Left lung (tissue), 10 donors: ENCODE measurements around the gene OR10A5. TPM values are rescaled to one million over a fixed set of nuclear protein-coding genes. Genes with fewer than 3 reads are reported as not detected.

Source experiments
- ATAC-seq: fragments of 200-7000 bp; cut with Tn5 transposase; one replicate; pipeline ENCODE4 v1.9.1; 2020; ENCODE audit warnings: moderate library complexity
- DNase-seq, 4 donors: peaks; one replicate each; pipeline ENCODE4 v3.0.0-alpha.2; 2013 to 2020
- H3K27ac ChIP-seq, 2 donors: fragments of 200-600 bp; sonication (generic) in 1 of 2; one replicate each; pipeline versions ENCODE4 v1.5.0 to v1.8.0; 2020 to 2021
- H3K27me3 ChIP-seq, 2 donors: fragments of 200-600 bp; sonication (generic) in 1 of 2; one replicate each; pipeline versions ENCODE4 v1.5.0 to v1.8.0; 2020 to 2021
- H3K36me3 ChIP-seq, 2 donors: fragments of 200-600 bp; sonication (generic) in 1 of 2; one replicate each; pipeline versions ENCODE4 v1.5.0 to v1.8.0; 2020 to 2021
- H3K4me1 ChIP-seq, 2 donors: fragments of 200-600 bp; one replicate each; pipeline ENCODE4 v1.8.0; 2021
- H3K4me3 ChIP-seq, 2 donors: fragments of 200-600 bp; sonication (generic) in 1 of 2; one replicate each; pipeline versions ENCODE4 v1.5.0 to v1.8.0; 2020 to 2021; ENCODE audit warnings: mild to moderate bottlenecking in 1 of 2
- H3K9me3 ChIP-seq, 2 donors: fragments of 200-600 bp; sonication (generic) in 1 of 2; one replicate each; pipeline versions ENCODE4 v1.5.0 to v1.8.0; 2020 to 2021
- intact Hi-C, 2 donors: fragments of 100-400 bp; cut with DNase I; formaldehyde crosslinking; loops; one replicate each; pipeline versions ENCODE4 v1.11.2 to v1.14.2; 2022
- polyA plus RNA-seq, 6 donors: library from polyadenylated mRNA; unstranded; fragments of 120-200 nt; gene quantifications; one replicate each; pipeline ENCODE4 v1.2.1, GENCODE V29; 2013; ENCODE audit not compliant: insufficient read length in 6 of 6
- total RNA-seq, 2 donors: library from RNA; stranded (reverse); fragmentation: NEBNext Ultra II Directional; extraction: Animal tissue kit (Norgen Biotek cat#: 25700); gene quantifications; one replicate each; pipeline ENCODE4 v1.2.1, GENCODE V29; 2021
- TF ChIP-seq, protein P1 (sequence below), 2 donors: fragments of 200-600 bp; sonication (generic) in 1 of 2; IDR thresholded peaks; one replicate each; pipeline versions ENCODE4 v1.5.0 to v1.8.0; 2021; ENCODE audit warnings: antibody characterized with exemption in 2 of 2
- donor health status: DM: no; HTN: yes; CAD: no.
- donor health status: DM: no; HTN: no; CAD: no.

Gene OR10A5
- total and polyA plus RNA-seq, 8 donors = not detected

GRCh38 chr11:6817694-6818093, 27.8 kb upstream of the OR10A5 start:
- Histone ChIP-seq H3K27me3 (no peaks in the 10 kb centered on the region), H3K4me3 (no peak overlapping the region), H3K36me3 (no peaks in the 10 kb centered on the region), H3K27ac (no peak overlapping the region), H3K4me1 (no peaks in the 10 kb centered on the region), H3K9me3 (peaks cover 0 to 4% of the 10 kb centered on the region in 2 donors)
- DNase-seq (no peak), ATAC-seq (no peak)
- TF ChIP-seq, protein P1, sequence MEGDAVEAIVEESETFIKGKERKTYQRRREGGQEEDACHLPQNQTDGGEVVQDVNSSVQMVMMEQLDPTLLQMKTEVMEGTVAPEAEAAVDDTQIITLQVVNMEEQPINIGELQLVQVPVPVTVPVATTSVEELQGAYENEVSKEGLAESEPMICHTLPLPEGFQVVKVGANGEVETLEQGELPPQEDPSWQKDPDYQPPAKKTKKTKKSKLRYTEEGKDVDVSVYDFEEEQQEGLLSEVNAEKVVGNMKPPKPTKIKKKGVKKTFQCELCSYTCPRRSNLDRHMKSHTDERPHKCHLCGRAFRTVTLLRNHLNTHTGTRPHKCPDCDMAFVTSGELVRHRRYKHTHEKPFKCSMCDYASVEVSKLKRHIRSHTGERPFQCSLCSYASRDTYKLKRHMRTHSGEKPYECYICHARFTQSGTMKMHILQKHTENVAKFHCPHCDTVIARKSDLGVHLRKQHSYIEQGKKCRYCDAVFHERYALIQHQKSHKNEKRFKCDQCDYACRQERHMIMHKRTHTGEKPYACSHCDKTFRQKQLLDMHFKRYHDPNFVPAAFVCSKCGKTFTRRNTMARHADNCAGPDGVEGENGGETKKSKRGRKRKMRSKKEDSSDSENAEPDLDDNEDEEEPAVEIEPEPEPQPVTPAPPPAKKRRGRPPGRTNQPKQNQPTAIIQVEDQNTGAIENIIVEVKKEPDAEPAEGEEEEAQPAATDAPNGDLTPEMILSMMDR (IDR thresholded peaks at IDR 0.05) = no peak
- intact Hi-C loops = no loop called here

DNA sequence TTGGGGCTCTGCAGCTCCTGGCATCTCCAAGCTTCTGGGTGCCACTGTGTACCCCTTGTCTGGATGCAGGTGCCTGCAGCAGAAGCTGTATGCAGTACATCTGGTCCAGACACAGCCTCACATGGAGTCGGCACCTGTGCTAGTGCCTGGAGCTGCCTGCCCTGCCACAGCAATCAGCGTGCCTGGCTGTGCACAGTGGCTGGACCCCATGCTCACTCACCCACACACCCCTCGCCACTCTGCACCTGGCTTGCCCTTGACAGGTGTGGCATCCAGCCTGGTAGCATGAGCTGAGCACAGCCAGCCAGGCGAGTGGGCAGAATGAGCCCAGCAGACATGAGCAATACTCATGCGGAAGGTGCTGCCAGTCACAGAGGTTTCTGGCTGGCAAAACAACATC, 26.5 kb upstream of the OR10A5 start:
- Histone ChIP-seq H3K36me3 (no peaks in the 10 kb centered on the region), H3K9me3 (peaks cover 0 to 4% of the 10 kb centered on the region in 2 donors), H3K4me3 (no peak overlapping the region), H3K4me1 (no peaks in the 10 kb centered on the region), H3K27me3 (no peaks in the 10 kb centered on the region), H3K27ac (no peak overlapping the region)
- intact Hi-C loops = no loop called here
- TF ChIP-seq, protein P1 (IDR thresholded peaks at IDR 0.05) = no peak
- ATAC-seq (no peak), DNase-seq (no peak)

GRCh38 chr11:6824136-6824823, 21.2 kb upstream of the OR10A5 start:
- no peak for DNase-seq
- intact Hi-C loops = no loop called here
- Histone ChIP-seq H3K4me1 (no peaks in the 10 kb centered on the region), H3K36me3 (no peaks in the 10 kb centered on the region), H3K9me3 (no peaks in the 10 kb centered on the region), H3K27me3 (no peaks in the 10 kb centered on the region), H3K27ac (no peak overlapping the region), H3K4me3 (no peak overlapping the region)
- TF ChIP-seq, protein P1 (IDR thresholded peaks at IDR 0.05) = no peak
- ATAC-seq = no peak

DNA sequence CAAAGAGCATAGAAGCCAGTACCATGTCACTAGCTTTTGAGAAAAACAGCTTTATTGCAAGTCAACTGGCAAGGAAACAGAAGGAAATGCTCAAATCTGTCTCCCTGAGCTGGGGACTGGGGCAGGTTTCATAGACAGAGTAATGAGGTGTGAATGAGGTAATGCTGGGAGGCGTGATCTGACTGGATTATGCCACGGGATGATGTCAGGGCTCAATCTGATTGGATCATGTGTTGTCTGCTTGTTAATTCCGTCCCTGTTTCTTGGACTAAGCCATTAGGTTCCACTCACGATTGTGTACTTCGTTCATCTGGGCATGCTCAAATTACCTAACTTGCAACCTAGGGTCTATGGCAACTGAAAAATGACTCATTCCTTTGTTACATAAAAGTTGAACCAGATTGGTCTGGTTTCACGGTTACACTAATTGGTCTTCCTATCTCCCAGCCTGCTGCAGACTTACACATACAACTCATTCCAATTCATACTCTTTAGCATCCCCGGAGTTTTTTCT, 20.2 kb upstream of the OR10A5 start:
- Histone ChIP-seq H3K4me1 (no peaks in the 10 kb centered on the region), H3K9me3 (no peaks in the 10 kb centered on the region), H3K27ac (no peak overlapping the region), H3K4me3 (no peak overlapping the region), H3K36me3 (no peaks in the 10 kb centered on the region), H3K27me3 (no peaks in the 10 kb centered on the region)
- intact Hi-C loops = no loop called here
- ATAC-seq = no peak
- TF ChIP-seq, protein P1 (IDR thresholded peaks at IDR 0.05) = no peak
- no peak for DNase-seq

GRCh38 chr11:6828103-6828502, 17.4 kb upstream of the OR10A5 start:
- no peaks in the 10 kb centered on the region for H3K4me1 ChIP-seq
- H3K27ac ChIP-seq = no peak overlapping the region
- no peak for ATAC-seq
- TF ChIP-seq, protein P1 (IDR thresholded peaks at IDR 0.05) = no peak
- no peaks in the 10 kb centered on the region for H3K36me3 ChIP-seq
- DNase-seq = no peak
- H3K4me3 ChIP-seq = no peak overlapping the region
- H3K9me3 ChIP-seq = no peaks in the 10 kb centered on the region
- no peaks in the 10 kb centered on the region for H3K27me3 ChIP-seq
- intact Hi-C loops = no loop called here
